Measurements from ENCODE around the gene WAPL.

The WAPL gene

DNA sequence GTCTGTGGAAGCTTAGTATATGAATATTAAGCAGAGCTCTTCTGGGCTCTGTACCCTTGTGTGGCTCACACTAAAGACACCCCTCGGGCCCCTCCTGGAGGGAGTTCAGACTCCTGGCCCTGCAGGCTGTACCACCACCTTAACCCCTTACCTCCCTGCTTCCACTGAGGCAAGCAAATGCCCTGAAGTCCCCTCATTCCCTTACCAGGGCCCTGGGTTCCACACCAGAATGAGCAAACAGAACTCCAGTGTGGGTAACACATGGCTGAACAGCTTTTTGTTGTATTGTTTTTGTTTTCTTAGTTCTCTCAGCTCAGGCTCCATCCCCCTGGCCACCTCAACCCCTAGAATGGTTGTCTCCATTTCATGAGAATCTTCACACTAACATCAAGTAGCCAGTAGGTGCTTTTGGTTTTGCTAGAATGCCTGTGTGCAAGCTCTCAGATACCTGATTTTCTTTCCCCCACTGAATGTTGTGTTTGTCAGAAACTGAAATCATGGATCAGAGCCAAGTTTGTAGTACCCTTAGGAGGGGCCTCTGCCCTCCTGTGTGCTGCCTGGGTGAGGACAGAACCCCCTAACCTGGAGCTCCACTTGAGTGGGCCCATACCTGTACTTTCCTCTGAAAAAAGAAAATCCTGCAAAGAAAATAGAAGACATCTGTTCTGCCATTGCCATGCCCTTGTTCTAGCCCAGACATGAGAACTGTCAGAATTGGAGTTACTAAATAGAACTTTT, 2.8 kb upstream of the WAPL start:
- no peak overlapping the region for H3K18ac ChIP-seq (ENCODE audit: low read length)
- no peak overlapping the region for H3K9ac ChIP-seq (ENCODE audit: low read depth, low read length, poor library complexity)
- H3K79me1 ChIP-seq (ENCODE audit: low read depth, low read length) = peaks cover 11% of the 10 kb centered on the region
- H3K4ac ChIP-seq (ENCODE audit: low read length) = no peak overlapping the region
- H4K8ac ChIP-seq (ENCODE audit: low read depth, low read length) = no peak overlapping the region
- H3K27me3 ChIP-seq (ENCODE audit: control insufficient read depth in 3 of 3, insufficient read depth in 3 of 3, low read depth in 1 of 3, low read length in 3 of 3) = no peaks in the 10 kb centered on the region
- H3K4me3 ChIP-seq (ENCODE audit: low read length in 2 of 2) = no peak overlapping the region
- H3K4me1 ChIP-seq (ENCODE audit: control insufficient read depth in 2 of 2, insufficient read depth in 1 of 2, low read depth in 1 of 2, low read length in 2 of 2) = peaks cover 5 to 13% of the 10 kb centered on the region in 2 donors
- H2BK15ac ChIP-seq (ENCODE audit: low read length) = no peak overlapping the region
- no peak overlapping the region for H3K27ac ChIP-seq (replicated peaks; ENCODE audit: low read length)
- no peak overlapping the region for H2BK120ac ChIP-seq (ENCODE audit: low read depth, low read length)
- H2BK12ac ChIP-seq (ENCODE audit: low read length) = no peak overlapping the region
- no peak overlapping the region for H4K91ac ChIP-seq (ENCODE audit: low read depth, low read length, poor library complexity)
- WGBS, 2 donors (ENCODE audit: extremely low coverage in 2 of 2, insufficient read length in 2 of 2, insufficient replicate concordance in 1 of 2) = no CpG with 5 or more reads among the region's 1 CpG
- no peaks in the 10 kb centered on the region for H3K9me3 ChIP-seq (replicated peaks in 1 of 2; ENCODE audit: control insufficient read depth in 2 of 2, insufficient read depth in 1 of 2, low read depth in 1 of 2, low read length in 2 of 2)
- no peak for DNase-seq (ENCODE audit: low spot score)
- no peak overlapping the region for H3K4me2 ChIP-seq (ENCODE audit: insufficient read depth, low read length, poor library complexity, severe bottlenecking)
- no peak overlapping the region for H3K23ac ChIP-seq (ENCODE audit: low read depth, low read length, poor library complexity)
- H2AFZ ChIP-seq (ENCODE audit: low read length) = no peak overlapping the region
- H2AK5ac ChIP-seq (ENCODE audit: low read depth, low read length) = no peak overlapping the region
- no peak overlapping the region for H2BK5ac ChIP-seq (ENCODE audit: low read length)
- H3K14ac ChIP-seq (ENCODE audit: low read length) = no peak overlapping the region
- H3K36me3 ChIP-seq (replicated peaks in 1 of 2; ENCODE audit: control insufficient read depth in 2 of 2, insufficient read depth in 2 of 2, low read length in 2 of 2) = no peaks in the 10 kb centered on the region

DNA sequence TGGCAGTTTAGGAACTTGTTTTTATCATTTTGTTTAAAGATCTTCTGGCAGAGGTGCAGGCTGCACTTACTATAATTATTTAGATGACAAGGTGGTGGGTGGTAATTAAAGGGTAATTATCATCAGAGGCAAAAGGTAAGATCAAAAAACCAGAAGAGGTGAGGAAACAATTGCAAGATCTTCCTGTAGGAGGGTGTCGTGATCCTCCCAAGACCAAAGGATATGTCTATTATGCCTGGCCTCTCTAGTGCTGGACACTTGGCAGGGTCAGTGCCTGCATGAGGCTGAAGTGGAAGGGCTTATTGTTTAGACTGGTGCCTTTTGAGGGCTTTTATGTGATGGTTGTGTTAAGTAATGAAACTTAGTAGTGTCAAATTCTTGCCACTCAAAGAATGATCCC, 1.8 kb upstream of the WAPL start:
- Histone ChIP-seq H3K14ac (ENCODE audit: low read length) (no peak overlapping the region), H2BK15ac (ENCODE audit: low read length) (no peak overlapping the region), H3K79me1 (ENCODE audit: low read depth, low read length) (peaks cover 11% of the 10 kb centered on the region), H2BK12ac (ENCODE audit: low read length) (no peak overlapping the region), H4K8ac (ENCODE audit: low read depth, low read length) (no peak overlapping the region), H2BK5ac (ENCODE audit: low read length) (no peak overlapping the region), H3K9me3 (replicated peaks in 1 of 2; ENCODE audit: control insufficient read depth in 2 of 2, insufficient read depth in 1 of 2, low read depth in 1 of 2, low read length in 2 of 2) (no peaks in the 10 kb centered on the region), H2BK120ac (ENCODE audit: low read depth, low read length) (no peak overlapping the region), H3K27me3 (ENCODE audit: control insufficient read depth in 3 of 3, insufficient read depth in 3 of 3, low read depth in 1 of 3, low read length in 3 of 3) (no peaks in the 10 kb centered on the region), H3K36me3 (replicated peaks in 1 of 2; ENCODE audit: control insufficient read depth in 2 of 2, insufficient read depth in 2 of 2, low read length in 2 of 2) (peaks cover 0 to 6% of the 10 kb centered on the region in 2 donors), H2AK5ac (ENCODE audit: low read depth, low read length) (no peak overlapping the region), H3K4ac (ENCODE audit: low read length) (no peak overlapping the region), H3K4me3 (ENCODE audit: low read length in 2 of 2) (no peak overlapping the region), H3K4me1 (ENCODE audit: control insufficient read depth in 2 of 2, insufficient read depth in 1 of 2, low read depth in 1 of 2, low read length in 2 of 2) (peaks cover 5 to 13% of the 10 kb centered on the region in 2 donors), H3K9ac (ENCODE audit: low read depth, low read length, poor library complexity) (no peak overlapping the region), H3K23ac (ENCODE audit: low read depth, low read length, poor library complexity) (no peak overlapping the region), H4K91ac (ENCODE audit: low read depth, low read length, poor library complexity) (no peak overlapping the region), H3K4me2 (ENCODE audit: insufficient read depth, low read length, poor library complexity, severe bottlenecking) (no peak overlapping the region), H3K27ac (replicated peaks; ENCODE audit: low read length) (no peak overlapping the region), H3K18ac (ENCODE audit: low read length) (no peak overlapping the region), H2AFZ (ENCODE audit: low read length) (no peak overlapping the region)
- DNase-seq (ENCODE audit: low spot score) = no peak
- no CpG with 5 or more reads among the region's 1 CpG for WGBS, 2 donors (ENCODE audit: extremely low coverage in 2 of 2, insufficient read length in 2 of 2, insufficient replicate concordance in 1 of 2)

DNA sequence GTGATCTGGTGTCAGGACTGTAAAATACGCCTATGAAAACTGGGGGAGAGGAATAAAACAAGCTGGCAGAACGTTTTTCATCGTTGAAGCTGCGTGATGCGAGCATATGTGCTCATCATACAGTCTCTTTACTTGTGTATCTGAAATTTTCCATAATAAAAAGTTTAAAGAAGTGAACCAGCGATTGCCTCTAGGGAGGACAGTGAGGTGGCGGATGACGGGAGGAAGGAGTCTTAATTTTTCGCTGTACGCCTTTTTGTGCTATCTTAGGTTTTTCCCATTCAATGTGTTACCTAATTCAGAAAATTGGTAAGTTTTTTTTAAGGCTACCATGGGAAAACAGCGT, 891 bp upstream of the WAPL start:
- Histone ChIP-seq H3K4me1 (ENCODE audit: control insufficient read depth in 2 of 2, insufficient read depth in 1 of 2, low read depth in 1 of 2, low read length in 2 of 2) (peaks cover 5 to 13% of the 10 kb centered on the region in 2 donors), H3K9me3 (replicated peaks in 1 of 2; ENCODE audit: control insufficient read depth in 2 of 2, insufficient read depth in 1 of 2, low read depth in 1 of 2, low read length in 2 of 2) (no peaks in the 10 kb centered on the region), H4K8ac (ENCODE audit: low read depth, low read length) (no peak overlapping the region), H3K27me3 (ENCODE audit: control insufficient read depth in 3 of 3, insufficient read depth in 3 of 3, low read depth in 1 of 3, low read length in 3 of 3) (no peaks in the 10 kb centered on the region), H3K36me3 (replicated peaks in 1 of 2; ENCODE audit: control insufficient read depth in 2 of 2, insufficient read depth in 2 of 2, low read length in 2 of 2) (peaks cover 2 to 14% of the 10 kb centered on the region in 2 donors), H3K4me3 (ENCODE audit: low read length in 2 of 2) (peak overlapping the region; percentile 95 to 97), H3K9ac (ENCODE audit: low read depth, low read length, poor library complexity) (no peak overlapping the region), H2AK5ac (ENCODE audit: low read depth, low read length) (no peak overlapping the region), H3K18ac (ENCODE audit: low read length) (no peak overlapping the region), H3K4ac (ENCODE audit: low read length) (no peak overlapping the region), H2BK5ac (ENCODE audit: low read length) (no peak overlapping the region), H3K79me1 (ENCODE audit: low read depth, low read length) (peaks cover 11% of the 10 kb centered on the region), H2BK12ac (ENCODE audit: low read length) (no peak overlapping the region), H3K4me2 (ENCODE audit: insufficient read depth, low read length, poor library complexity, severe bottlenecking) (peak overlapping the region; percentile 77), H3K27ac (replicated peaks; ENCODE audit: low read length) (no peak overlapping the region), H3K14ac (ENCODE audit: low read length) (no peak overlapping the region), H3K23ac (ENCODE audit: low read depth, low read length, poor library complexity) (no peak overlapping the region), H4K91ac (ENCODE audit: low read depth, low read length, poor library complexity) (no peak overlapping the region), H2AFZ (ENCODE audit: low read length) (peak overlapping the region; percentile 96), H2BK15ac (ENCODE audit: low read length) (no peak overlapping the region), H2BK120ac (ENCODE audit: low read depth, low read length) (no peak overlapping the region)
- no peak for DNase-seq (ENCODE audit: low spot score)
- WGBS, 2 donors (ENCODE audit: extremely low coverage in 2 of 2, insufficient read length in 2 of 2, insufficient replicate concordance in 1 of 2) = no CpG with 5 or more reads among the region's 11 CpGs

DNA sequence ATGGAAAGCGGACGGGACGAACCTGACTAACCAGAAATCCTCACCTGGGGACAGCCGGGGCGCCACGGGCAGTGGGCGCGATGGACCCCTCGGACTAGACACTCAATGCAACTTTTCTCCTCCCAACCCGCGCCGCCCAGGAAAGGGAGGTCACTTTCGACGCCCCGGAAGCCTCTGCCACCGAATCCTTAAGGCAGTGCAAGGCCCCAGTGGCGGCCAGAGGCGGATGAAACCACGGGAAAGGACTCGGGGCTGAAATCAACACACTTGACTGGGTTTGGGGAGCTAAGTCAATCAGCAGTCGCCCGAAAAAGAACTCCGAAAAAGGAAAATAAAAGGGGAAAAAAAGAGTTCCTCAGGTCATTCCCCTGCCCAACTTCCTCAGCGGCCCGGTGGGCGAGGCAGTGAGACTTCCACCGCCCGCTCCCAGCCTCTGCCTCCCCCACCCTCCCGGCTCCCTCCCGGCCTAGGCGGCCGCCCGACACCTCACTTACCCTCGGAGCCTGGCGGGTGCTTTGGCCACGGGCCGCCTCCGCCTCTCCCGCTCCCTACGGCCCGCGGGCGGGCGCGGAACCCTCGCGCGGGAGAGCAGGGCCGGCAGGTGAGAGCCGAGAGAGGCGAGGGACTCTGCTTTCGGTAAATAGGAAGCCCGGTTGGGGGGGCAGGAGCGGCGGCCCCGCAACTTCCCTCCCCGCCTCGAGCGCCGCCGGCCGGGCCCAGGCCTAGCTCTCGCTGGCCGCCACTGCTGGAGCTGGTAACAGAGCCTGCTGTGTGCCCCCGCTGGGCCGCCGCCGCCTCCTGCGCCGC, 518 bp downstream of the WAPL start:
- H3K79me1 ChIP-seq (ENCODE audit: low read depth, low read length) = peaks cover 11% of the 10 kb centered on the region
- H2BK12ac ChIP-seq (ENCODE audit: low read length) = no peak overlapping the region
- H3K9ac ChIP-seq (ENCODE audit: low read depth, low read length, poor library complexity) = peak overlapping the region; percentile 84
- H3K4me1 ChIP-seq (ENCODE audit: control insufficient read depth in 2 of 2, insufficient read depth in 1 of 2, low read depth in 1 of 2, low read length in 2 of 2) = peaks cover 5 to 13% of the 10 kb centered on the region in 2 donors
- DNase-seq (ENCODE audit: low spot score) = no peak
- H3K4me3 ChIP-seq (ENCODE audit: low read length in 2 of 2) = peak overlapping the region; percentile 95 to 99
- H2AK5ac ChIP-seq (ENCODE audit: low read depth, low read length) = peak overlapping the region; percentile 85
- peak overlapping the region; percentile 96 for H2AFZ ChIP-seq (ENCODE audit: low read length)
- peak overlapping the region; percentile 83 for H3K23ac ChIP-seq (ENCODE audit: low read depth, low read length, poor library complexity)
- H3K14ac ChIP-seq (ENCODE audit: low read length) = peak overlapping the region; percentile 92
- H3K36me3 ChIP-seq (replicated peaks in 1 of 2; ENCODE audit: control insufficient read depth in 2 of 2, insufficient read depth in 2 of 2, low read length in 2 of 2) = peaks cover 3 to 28% of the 10 kb centered on the region in 2 donors
- H3K4me2 ChIP-seq (ENCODE audit: insufficient read depth, low read length, poor library complexity, severe bottlenecking) = peak overlapping the region; percentile 65
- peak overlapping the region; percentile 73 for H2BK5ac ChIP-seq (ENCODE audit: low read length)
- no peak overlapping the region for H2BK15ac ChIP-seq (ENCODE audit: low read length)
- H3K4ac ChIP-seq (ENCODE audit: low read length) = no peak overlapping the region
- no peak overlapping the region for H4K8ac ChIP-seq (ENCODE audit: low read depth, low read length)
- no peak overlapping the region for H4K91ac ChIP-seq (ENCODE audit: low read depth, low read length, poor library complexity)
- no peaks in the 10 kb centered on the region for H3K9me3 ChIP-seq (replicated peaks in 1 of 2; ENCODE audit: control insufficient read depth in 2 of 2, insufficient read depth in 1 of 2, low read depth in 1 of 2, low read length in 2 of 2)
- peak overlapping the region; percentile 95 for H3K18ac ChIP-seq (ENCODE audit: low read length)
- H3K27me3 ChIP-seq (ENCODE audit: control insufficient read depth in 3 of 3, insufficient read depth in 3 of 3, low read depth in 1 of 3, low read length in 3 of 3) = no peaks in the 10 kb centered on the region
- H3K27ac ChIP-seq (replicated peaks; ENCODE audit: low read length) = peak overlapping the region; percentile 70
- no CpG with 5 or more reads among the region's 70 CpGs for WGBS, 2 donors (ENCODE audit: extremely low coverage in 2 of 2, insufficient read length in 2 of 2, insufficient replicate concordance in 1 of 2)
- H2BK120ac ChIP-seq (ENCODE audit: low read depth, low read length) = peak overlapping the region; percentile 89

All from neuronal stem cell (in vitro differentiated cells).